ENCODE measurements around the gene TMEM175.

TMEM175 gene

GRCh38 chr4:971666-972500 lies 39.6 kb downstream of the TMEM175 start:
- no peak overlapping the region for H3K27ac ChIP-seq (ENCODE audit: low read length)
- peak overlapping the region; percentile 97 for H3K4me3 ChIP-seq (ENCODE audit: low read length)
- no peaks in the 10 kb centered on the region for H3K27me3 ChIP-seq (ENCODE audit: low read depth, low read length)
- H3K4me1 ChIP-seq (ENCODE audit: low read length), result peaks cover 5% of the 10 kb centered on the region; the same call in 1 of the 2 replicates
- peak overlapping the region; percentile 97 for H3K4me2 ChIP-seq (ENCODE audit: low read length)
- no peaks in the 10 kb centered on the region for H3K9me3 ChIP-seq (ENCODE audit: insufficient read depth, low read length)
- H3K9ac ChIP-seq (ENCODE audit: low read length), result peak overlapping the region; percentile 69; the same call in 1 of the 2 replicates
- no peak for TF ChIP-seq EZH2phosphoT487 (IDR thresholded peaks at IDR 0.05; ENCODE audit: low read depth)
- no peak for TF ChIP-seq CTCF (IDR thresholded peaks at IDR 0.05; ENCODE audit: low read depth, low read length)
- H3K36me3 ChIP-seq (replicated peaks; ENCODE audit: low read depth, low read length), result no peaks in the 10 kb centered on the region
- H3K79me2 ChIP-seq (ENCODE audit: low read length), result no peaks in the 10 kb centered on the region
- H4K20me1 ChIP-seq (ENCODE audit: insufficient read depth, low read length), result no peaks in the 10 kb centered on the region
- H2AFZ ChIP-seq (ENCODE audit: low read depth, low read length), result no peak overlapping the region

- H3K79me2 ChIP-seq (ENCODE audit: low read length), result no peaks in the 10 kb centered on the region
- no peaks in the 10 kb centered on the region for H3K36me3 ChIP-seq (replicated peaks; ENCODE audit: low read depth, low read length)
- peak overlapping the region; percentile 97 for H3K4me2 ChIP-seq (ENCODE audit: low read length)
- H2AFZ ChIP-seq (ENCODE audit: low read depth, low read length), result no peak overlapping the region
- H3K4me3 ChIP-seq (ENCODE audit: low read length), result peak overlapping the region; percentile 97
- H3K9me3 ChIP-seq (ENCODE audit: insufficient read depth, low read length), result no peaks in the 10 kb centered on the region
- TF ChIP-seq EZH2phosphoT487 (IDR thresholded peaks at IDR 0.05; ENCODE audit: low read depth) (no peak), CTCF (IDR thresholded peaks at IDR 0.05; ENCODE audit: low read depth, low read length) (no peak)
- H4K20me1 ChIP-seq (ENCODE audit: insufficient read depth, low read length), result no peaks in the 10 kb centered on the region
- H3K27me3 ChIP-seq (ENCODE audit: low read depth, low read length), result no peaks in the 10 kb centered on the region
- peak overlapping the region; percentile 69 for H3K9ac ChIP-seq (ENCODE audit: low read length)
- no peak overlapping the region for H3K27ac ChIP-seq (ENCODE audit: low read length)
- H3K4me1 ChIP-seq (ENCODE audit: low read length), result peaks cover 5% of the 10 kb centered on the region; the same call in 1 of the 2 replicates
Measured at GRCh38 chr4:972651-973424, 40.6 kb downstream of the TMEM175 start.

- no peak within 1 kb of the TSS for H3K27ac ChIP-seq (ENCODE audit: low read length)
- peak within 1 kb of the TSS; percentile 97 for H3K4me3 ChIP-seq (ENCODE audit: low read length)
- H4K20me1 ChIP-seq (ENCODE audit: insufficient read depth, low read length), result no peaks in the 10 kb centered on the region
- no peaks in the 10 kb centered on the region for H3K79me2 ChIP-seq (ENCODE audit: low read length)
- no peak within 1 kb of the TSS for H2AFZ ChIP-seq (ENCODE audit: low read depth, low read length)
- H3K4me1 ChIP-seq (ENCODE audit: low read length), result peaks cover 5% of the 10 kb centered on the region; the same call in 1 of the 2 replicates
- peak within 1 kb of the TSS; percentile 69 for H3K9ac ChIP-seq (ENCODE audit: low read length)
- no peaks in the 10 kb centered on the region for H3K36me3 ChIP-seq (replicated peaks; ENCODE audit: low read depth, low read length)
- H3K27me3 ChIP-seq (ENCODE audit: low read depth, low read length), result no peaks in the 10 kb centered on the region
- TF ChIP-seq CTCF (IDR thresholded peaks at IDR 0.05; ENCODE audit: low read depth, low read length) (no peak), EZH2phosphoT487 (IDR thresholded peaks at IDR 0.05; ENCODE audit: low read depth) (no peak)
- no peaks in the 10 kb centered on the region for H3K9me3 ChIP-seq (ENCODE audit: insufficient read depth, low read length)
- peak within 1 kb of the TSS; percentile 97 for H3K4me2 ChIP-seq (ENCODE audit: low read length)
Measured at GRCh38 chr4:973431-974397, 41.5 kb downstream of the TMEM175 start, which contains the start of gene DGKQ. TSS of gene DGKQ (minus strand) at chr4:973569. CDS start at chr4:973482, 87 bp downstream.
